Tibial artery (tissue), 4 donors: Measurements from ENCODE around the gene DDX53.

Experiments used
- DNase-seq, 2 donors: peaks; one replicate each; pipeline ENCODE4 v3.0.0-alpha.2; 2019
- H3K27ac ChIP-seq, 2 donors: fragments of 200-600 bp; sonication (generic) in 1 of 2; 1 replicate in 1 of 2; 2 replicates in 1 of 2; pipeline ENCODE4 v1.5.1; 2018 to 2019; ENCODE audit warnings: mild to moderate bottlenecking in 1 of 2
- H3K27me3 ChIP-seq, 2 donors: fragments of 200-600 bp; sonication (generic) in 1 of 2; one replicate each; pipeline versions ENCODE4 v1.5.1 to v1.6.0; 2016 to 2019
- H3K36me3 ChIP-seq, 3 donors: fragments of 200-600 bp; sonication (generic) in 2 of 3; one replicate each; pipeline ENCODE4 v1.5.1; 2016 to 2019; ENCODE audit warnings: mild to moderate bottlenecking in 2 of 3
- H3K4me1 ChIP-seq, 4 donors: fragments of 200-600 bp; sonication (generic) in 2 of 4; 1 replicate in 3 of 4; 2 replicates in 1 of 4; pipeline ENCODE4 v1.5.1; 2016 to 2019
- H3K4me3 ChIP-seq, 2 donors: fragments of 200-600 bp; sonication (generic) in 1 of 2; 1 replicate in 1 of 2; 2 replicates in 1 of 2; pipeline ENCODE4 v1.5.1; 2018 to 2019; ENCODE audit warnings: mild to moderate bottlenecking in 2 of 2
- H3K9me3 ChIP-seq, 3 donors: fragments of 200-600 bp; sonication (generic) in 1 of 3; one replicate each; pipeline ENCODE4 v1.5.1; 2016 to 2019
- intact Hi-C: fragments of 100-400 bp; cut with DNase I; formaldehyde crosslinking; loops from one replicate; pipeline ENCODE4 v1.15.0; 2023; ENCODE audit warnings: low total_unique reads
- TF ChIP-seq, protein P1 (sequence below), 2 experiments: fragments of 200-600 bp in 1 of 2; fragments of 450-650 bp in 1 of 2; IDR thresholded peaks; one replicate each; pipeline ENCODE4 v1.5.1; 2017 to 2019; ENCODE audit warnings: antibody characterized with exemption in 2 of 2, mild to moderate bottlenecking in 1 of 2, moderate library complexity in 1 of 2

Gene DDX53

DNA sequence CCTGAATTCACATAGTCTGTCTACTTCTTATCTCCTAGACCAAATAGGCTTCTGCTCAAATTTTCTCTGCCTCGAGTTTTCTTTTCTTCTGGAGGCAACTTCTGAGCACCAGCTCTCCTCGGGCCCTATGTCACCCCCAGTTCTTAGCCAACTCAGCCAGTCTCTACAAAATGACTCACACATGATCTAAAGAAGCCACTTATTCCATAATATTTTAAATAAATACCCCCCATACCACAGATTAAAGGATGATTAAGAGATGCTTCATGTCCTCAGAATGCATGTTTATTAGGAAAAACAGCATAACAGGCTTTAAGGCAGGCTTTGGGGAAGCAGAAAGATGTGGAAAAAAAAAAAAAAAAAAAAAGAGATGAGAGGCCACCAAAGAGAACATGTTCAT is 36.6 kb upstream of the DDX53 start:
- intact Hi-C loops = no loop called here
- Histone ChIP-seq H3K27me3 (no peaks in the 10 kb centered on the region), H3K36me3 (no peaks in the 10 kb centered on the region), H3K27ac (no peak overlapping the region), H3K4me3 (no peak overlapping the region), H3K9me3 (no peaks in the 10 kb centered on the region), H3K4me1 (no peaks in the 10 kb centered on the region)
- no peak for DNase-seq
- TF ChIP-seq, protein P1, sequence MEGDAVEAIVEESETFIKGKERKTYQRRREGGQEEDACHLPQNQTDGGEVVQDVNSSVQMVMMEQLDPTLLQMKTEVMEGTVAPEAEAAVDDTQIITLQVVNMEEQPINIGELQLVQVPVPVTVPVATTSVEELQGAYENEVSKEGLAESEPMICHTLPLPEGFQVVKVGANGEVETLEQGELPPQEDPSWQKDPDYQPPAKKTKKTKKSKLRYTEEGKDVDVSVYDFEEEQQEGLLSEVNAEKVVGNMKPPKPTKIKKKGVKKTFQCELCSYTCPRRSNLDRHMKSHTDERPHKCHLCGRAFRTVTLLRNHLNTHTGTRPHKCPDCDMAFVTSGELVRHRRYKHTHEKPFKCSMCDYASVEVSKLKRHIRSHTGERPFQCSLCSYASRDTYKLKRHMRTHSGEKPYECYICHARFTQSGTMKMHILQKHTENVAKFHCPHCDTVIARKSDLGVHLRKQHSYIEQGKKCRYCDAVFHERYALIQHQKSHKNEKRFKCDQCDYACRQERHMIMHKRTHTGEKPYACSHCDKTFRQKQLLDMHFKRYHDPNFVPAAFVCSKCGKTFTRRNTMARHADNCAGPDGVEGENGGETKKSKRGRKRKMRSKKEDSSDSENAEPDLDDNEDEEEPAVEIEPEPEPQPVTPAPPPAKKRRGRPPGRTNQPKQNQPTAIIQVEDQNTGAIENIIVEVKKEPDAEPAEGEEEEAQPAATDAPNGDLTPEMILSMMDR (IDR thresholded peaks at IDR 0.05) = no peak

DNA sequence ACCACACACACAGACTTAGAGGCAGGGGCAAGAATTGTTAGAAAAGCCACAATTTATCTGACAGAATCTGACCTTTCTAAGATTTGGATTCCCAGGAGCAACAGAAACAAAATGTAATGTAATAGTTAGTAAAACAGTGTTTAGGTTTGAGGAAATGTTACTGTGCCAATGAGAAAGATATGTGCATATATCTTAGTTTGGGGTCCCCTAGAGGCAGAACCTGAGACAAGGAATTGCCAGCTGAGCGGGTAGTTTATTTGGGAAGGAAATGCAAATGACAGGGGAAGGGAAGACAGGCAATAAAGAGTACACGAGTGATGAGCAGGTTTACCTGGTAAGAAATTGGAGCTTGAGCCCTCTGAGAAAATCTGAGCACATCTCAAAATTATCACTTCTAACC is 31.3 kb upstream of the DDX53 start:
- TF ChIP-seq, protein P1 (IDR thresholded peaks at IDR 0.05) = no peak
- H3K27ac ChIP-seq = no peak overlapping the region
- H3K36me3 ChIP-seq = no peaks in the 10 kb centered on the region
- H3K4me1 ChIP-seq = no peaks in the 10 kb centered on the region
- no peaks in the 10 kb centered on the region for H3K27me3 ChIP-seq
- no peaks in the 10 kb centered on the region for H3K9me3 ChIP-seq
- no peak for DNase-seq
- intact Hi-C loops = no loop called here
- H3K4me3 ChIP-seq = no peak overlapping the region

DNA sequence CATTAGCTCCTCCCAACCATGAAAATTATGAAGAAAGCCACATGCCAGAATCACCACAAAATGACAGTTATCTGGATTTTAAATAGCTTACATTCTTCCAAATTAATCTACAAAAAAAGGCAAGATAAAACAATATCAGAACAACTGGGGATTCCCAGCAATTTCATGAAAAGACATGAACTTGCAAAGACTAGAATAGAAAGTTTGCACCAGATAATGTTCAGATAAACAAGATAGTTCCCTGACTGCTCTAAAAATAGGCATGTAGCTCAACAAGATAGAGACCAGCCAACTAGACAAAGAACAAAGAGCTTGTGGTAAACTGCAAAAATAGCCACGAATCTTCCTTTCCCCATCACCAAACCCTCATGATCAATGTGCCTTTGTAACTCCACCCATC is 30.3 kb upstream of the DDX53 start:
- Histone ChIP-seq H3K4me1 (no peaks in the 10 kb centered on the region), H3K27me3 (no peaks in the 10 kb centered on the region), H3K36me3 (no peaks in the 10 kb centered on the region), H3K27ac (no peak overlapping the region), H3K9me3 (no peaks in the 10 kb centered on the region), H3K4me3 (no peak overlapping the region)
- TF ChIP-seq, protein P1 (IDR thresholded peaks at IDR 0.05) = no peak
- intact Hi-C loops = no loop called here
- no peak for DNase-seq

DNA sequence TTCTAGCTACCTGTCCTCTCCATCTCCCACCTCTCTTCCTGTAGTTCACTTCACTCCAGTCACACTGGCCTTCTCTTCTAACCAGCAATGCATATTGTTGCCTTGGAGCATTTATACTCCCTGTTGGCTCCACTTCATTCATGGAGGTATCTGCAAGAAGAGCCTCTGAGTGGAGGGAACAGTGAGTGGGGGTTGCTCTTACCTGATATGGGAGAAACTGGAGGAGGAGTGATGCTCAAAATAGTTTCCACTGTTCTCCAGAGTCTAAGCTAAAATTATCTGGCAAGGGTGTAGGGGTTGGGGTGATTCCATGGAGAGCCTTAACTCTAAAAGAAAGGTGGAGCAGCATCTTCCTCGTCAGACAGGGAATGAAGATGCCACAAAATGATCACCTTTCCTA is 28.9 kb upstream of the DDX53 start:
- DNase-seq = no peak
- intact Hi-C loops = no loop called here
- Histone ChIP-seq H3K36me3 (no peaks in the 10 kb centered on the region), H3K27me3 (no peaks in the 10 kb centered on the region), H3K4me3 (no peak overlapping the region), H3K9me3 (no peaks in the 10 kb centered on the region), H3K27ac (no peak overlapping the region), H3K4me1 (no peaks in the 10 kb centered on the region)
- TF ChIP-seq, protein P1 (IDR thresholded peaks at IDR 0.05) = no peak

DNA sequence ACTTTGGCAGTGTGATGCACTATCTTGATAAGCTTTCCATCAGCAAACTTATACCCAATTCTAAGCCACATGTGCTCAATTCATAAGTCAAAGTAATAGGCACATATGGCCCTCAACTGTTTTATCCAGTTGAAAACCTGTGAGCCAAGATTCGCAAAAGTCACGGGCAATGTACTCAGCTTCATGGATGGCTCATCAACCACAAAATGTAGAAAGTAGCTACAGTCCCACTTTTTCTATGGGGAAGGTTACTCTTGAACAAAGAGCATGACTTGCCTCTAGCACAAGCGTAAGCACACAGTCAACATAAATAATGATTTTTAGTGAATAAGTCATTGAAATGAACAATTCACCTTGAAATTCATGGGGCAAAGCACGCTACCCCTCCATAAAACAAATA is 25.1 kb upstream of the DDX53 start:
- no peak overlapping the region for H3K4me3 ChIP-seq
- DNase-seq = no peak
- H3K36me3 ChIP-seq = no peaks in the 10 kb centered on the region
- intact Hi-C loops = no loop called here
- TF ChIP-seq, protein P1 (IDR thresholded peaks at IDR 0.05) = no peak
- H3K4me1 ChIP-seq = no peaks in the 10 kb centered on the region
- no peaks in the 10 kb centered on the region for H3K27me3 ChIP-seq
- no peaks in the 10 kb centered on the region for H3K9me3 ChIP-seq
- no peak overlapping the region for H3K27ac ChIP-seq

DNA sequence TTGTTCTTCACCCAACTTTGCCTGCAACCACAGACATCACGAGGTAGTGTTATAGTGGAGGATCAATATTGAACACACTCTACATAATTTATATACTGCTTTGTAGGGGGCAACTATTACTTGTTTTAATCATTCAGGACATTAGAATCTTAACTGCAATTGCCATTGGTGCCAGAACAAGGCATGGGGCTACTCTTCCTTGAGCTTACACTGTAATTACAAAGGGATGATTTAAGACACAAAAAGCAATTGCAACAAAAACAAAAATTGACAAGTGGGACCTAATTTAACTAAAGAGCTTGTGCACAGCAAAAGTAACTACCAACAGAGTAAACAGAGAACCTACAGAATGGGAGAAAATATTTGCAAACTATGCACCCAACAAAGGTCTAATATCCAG is 24.0 kb upstream of the DDX53 start:
- Histone ChIP-seq H3K9me3 (no peaks in the 10 kb centered on the region), H3K27ac (no peak overlapping the region), H3K36me3 (no peaks in the 10 kb centered on the region), H3K4me3 (no peak overlapping the region), H3K27me3 (no peaks in the 10 kb centered on the region), H3K4me1 (no peaks in the 10 kb centered on the region)
- DNase-seq = no peak
- TF ChIP-seq, protein P1 (IDR thresholded peaks at IDR 0.05) = no peak
- intact Hi-C loops = no loop called here
